WTC11 (cell line): ENCODE data around the gene RAB3IP.

Experiments used
- CREB1 ChIP-seq: sonication (generic); formaldehyde crosslinking; IDR thresholded peaks from 2 replicates; pipeline ENCODE4 v1.8.0; 2023; ENCODE audit warnings: mild to moderate bottlenecking, missing genetic modification reagents
- IRF2 ChIP-seq: sonication (generic); formaldehyde crosslinking; IDR thresholded peaks from 2 replicates; pipeline ENCODE4 v1.8.0; 2022; ENCODE audit warnings: low read depth, missing genetic modification reagents, borderline replicate concordance
- SP1 ChIP-seq: sonication (generic); formaldehyde crosslinking; conservative IDR thresholded peaks from 2 replicates; pipeline ENCODE4 v1.8.1; 2022; ENCODE audit warnings: missing genetic modification reagents
- ZNF423 ChIP-seq: fragments of 250-450 bp; sonication (Bioruptor Pico); IDR thresholded peaks from 2 replicates; pipeline ENCODE4 v2.1.2; 2022; ENCODE audit warnings: mild to moderate bottlenecking, moderate library complexity
- TF ChIP-seq, protein P1 (sequence below): fragments of 200-600 bp; IDR thresholded peaks from 2 replicates; pipeline ENCODE4 v1.8.0; 2022; ENCODE audit warnings: antibody characterized with exemption
- TF ChIP-seq, protein P2 (sequence below): sonication (generic); formaldehyde crosslinking; IDR thresholded peaks from 2 replicates; pipeline ENCODE4 v1.8.1; 2022; ENCODE audit warnings: low read depth, missing genetic modification reagents, borderline replicate concordance
- TF ChIP-seq, protein P3 (sequence below): fragments of 250-450 bp; sonication (Bioruptor Pico); IDR thresholded peaks from 2 replicates; pipeline ENCODE4 v1.9.0; 2021; ENCODE audit warnings: mild to moderate bottlenecking
- TF ChIP-seq, protein P4 (sequence below): sonication (generic); formaldehyde crosslinking; IDR thresholded peaks from 2 replicates; pipeline ENCODE4 v1.8.1; 2022; ENCODE audit warnings: mild to moderate bottlenecking, moderate library complexity, missing genetic modification reagents

DNA sequence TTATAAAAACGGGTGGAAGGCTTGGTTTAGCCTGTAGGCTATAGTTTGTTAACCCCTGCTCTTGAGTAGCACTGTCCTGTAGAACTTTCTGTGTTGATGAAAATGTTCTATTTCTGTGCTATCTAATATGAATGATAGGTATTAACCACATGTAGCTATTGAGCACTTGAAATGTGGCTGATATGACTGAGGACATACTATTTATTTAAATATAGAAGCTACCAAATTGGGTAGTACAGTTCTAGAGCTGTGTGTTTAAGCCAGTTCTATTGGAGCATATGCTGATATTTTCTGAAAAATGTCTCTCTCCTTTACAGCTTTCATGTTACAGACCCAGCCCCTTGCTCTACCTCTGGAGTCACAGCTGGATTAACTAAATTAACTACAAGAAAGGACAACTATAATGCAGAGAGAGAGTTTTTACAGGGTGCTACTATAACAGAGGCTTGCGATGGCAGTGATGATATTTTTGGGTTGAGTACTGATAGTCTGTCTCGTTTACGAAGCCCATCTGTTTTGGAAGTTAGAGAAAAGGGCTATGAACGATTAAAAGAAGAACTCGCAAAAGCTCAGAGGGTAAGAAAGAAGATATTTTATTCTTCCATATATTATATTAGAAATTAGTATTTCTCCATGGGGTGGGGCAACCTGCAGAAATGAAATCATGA, 17.6 kb downstream of the RAB3IP start:
- no peak for TF ChIP-seq IRF2 (CRISPR knock-in tag)
- TF ChIP-seq, protein P1, sequence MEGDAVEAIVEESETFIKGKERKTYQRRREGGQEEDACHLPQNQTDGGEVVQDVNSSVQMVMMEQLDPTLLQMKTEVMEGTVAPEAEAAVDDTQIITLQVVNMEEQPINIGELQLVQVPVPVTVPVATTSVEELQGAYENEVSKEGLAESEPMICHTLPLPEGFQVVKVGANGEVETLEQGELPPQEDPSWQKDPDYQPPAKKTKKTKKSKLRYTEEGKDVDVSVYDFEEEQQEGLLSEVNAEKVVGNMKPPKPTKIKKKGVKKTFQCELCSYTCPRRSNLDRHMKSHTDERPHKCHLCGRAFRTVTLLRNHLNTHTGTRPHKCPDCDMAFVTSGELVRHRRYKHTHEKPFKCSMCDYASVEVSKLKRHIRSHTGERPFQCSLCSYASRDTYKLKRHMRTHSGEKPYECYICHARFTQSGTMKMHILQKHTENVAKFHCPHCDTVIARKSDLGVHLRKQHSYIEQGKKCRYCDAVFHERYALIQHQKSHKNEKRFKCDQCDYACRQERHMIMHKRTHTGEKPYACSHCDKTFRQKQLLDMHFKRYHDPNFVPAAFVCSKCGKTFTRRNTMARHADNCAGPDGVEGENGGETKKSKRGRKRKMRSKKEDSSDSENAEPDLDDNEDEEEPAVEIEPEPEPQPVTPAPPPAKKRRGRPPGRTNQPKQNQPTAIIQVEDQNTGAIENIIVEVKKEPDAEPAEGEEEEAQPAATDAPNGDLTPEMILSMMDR = no peak
- TF ChIP-seq, protein P2, sequence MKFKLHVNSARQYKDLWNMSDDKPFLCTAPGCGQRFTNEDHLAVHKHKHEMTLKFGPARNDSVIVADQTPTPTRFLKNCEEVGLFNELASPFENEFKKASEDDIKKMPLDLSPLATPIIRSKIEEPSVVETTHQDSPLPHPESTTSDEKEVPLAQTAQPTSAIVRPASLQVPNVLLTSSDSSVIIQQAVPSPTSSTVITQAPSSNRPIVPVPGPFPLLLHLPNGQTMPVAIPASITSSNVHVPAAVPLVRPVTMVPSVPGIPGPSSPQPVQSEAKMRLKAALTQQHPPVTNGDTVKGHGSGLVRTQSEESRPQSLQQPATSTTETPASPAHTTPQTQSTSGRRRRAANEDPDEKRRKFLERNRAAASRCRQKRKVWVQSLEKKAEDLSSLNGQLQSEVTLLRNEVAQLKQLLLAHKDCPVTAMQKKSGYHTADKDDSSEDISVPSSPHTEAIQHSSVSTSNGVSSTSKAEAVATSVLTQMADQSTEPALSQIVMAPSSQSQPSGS = no peak
- no peak for TF ChIP-seq SP1 (CRISPR knock-in tag)
- no peak for TF ChIP-seq CREB1 (CRISPR knock-in tag)
- TF ChIP-seq, protein P3, sequence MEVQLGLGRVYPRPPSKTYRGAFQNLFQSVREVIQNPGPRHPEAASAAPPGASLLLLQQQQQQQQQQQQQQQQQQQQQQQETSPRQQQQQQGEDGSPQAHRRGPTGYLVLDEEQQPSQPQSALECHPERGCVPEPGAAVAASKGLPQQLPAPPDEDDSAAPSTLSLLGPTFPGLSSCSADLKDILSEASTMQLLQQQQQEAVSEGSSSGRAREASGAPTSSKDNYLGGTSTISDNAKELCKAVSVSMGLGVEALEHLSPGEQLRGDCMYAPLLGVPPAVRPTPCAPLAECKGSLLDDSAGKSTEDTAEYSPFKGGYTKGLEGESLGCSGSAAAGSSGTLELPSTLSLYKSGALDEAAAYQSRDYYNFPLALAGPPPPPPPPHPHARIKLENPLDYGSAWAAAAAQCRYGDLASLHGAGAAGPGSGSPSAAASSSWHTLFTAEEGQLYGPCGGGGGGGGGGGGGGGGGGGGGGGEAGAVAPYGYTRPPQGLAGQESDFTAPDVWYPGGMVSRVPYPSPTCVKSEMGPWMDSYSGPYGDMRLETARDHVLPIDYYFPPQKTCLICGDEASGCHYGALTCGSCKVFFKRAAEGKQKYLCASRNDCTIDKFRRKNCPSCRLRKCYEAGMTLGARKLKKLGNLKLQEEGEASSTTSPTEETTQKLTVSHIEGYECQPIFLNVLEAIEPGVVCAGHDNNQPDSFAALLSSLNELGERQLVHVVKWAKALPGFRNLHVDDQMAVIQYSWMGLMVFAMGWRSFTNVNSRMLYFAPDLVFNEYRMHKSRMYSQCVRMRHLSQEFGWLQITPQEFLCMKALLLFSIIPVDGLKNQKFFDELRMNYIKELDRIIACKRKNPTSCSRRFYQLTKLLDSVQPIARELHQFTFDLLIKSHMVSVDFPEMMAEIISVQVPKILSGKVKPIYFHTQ (CRISPR knock-in tag) = no peak
- no peak for TF ChIP-seq ZNF423 (CRISPR knock-in tag)
- TF ChIP-seq, protein P4, sequence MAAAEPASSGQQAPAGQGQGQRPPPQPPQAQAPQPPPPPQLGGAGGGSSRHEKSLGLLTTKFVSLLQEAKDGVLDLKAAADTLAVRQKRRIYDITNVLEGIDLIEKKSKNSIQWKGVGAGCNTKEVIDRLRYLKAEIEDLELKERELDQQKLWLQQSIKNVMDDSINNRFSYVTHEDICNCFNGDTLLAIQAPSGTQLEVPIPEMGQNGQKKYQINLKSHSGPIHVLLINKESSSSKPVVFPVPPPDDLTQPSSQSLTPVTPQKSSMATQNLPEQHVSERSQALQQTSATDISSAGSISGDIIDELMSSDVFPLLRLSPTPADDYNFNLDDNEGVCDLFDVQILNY (CRISPR knock-in tag) = no peak
